GM12891 (cell line): ENCODE results near the gene FBXO27.
"Not testable (repeated sequence)": the region's sequence is repeated elsewhere in the genome, so short reads cannot be mapped to it uniquely, and the experiment has no call there.

Source experiments
- DNase-seq: peaks from one replicate; pipeline ENCODE4 v3.0.0; 2011; ENCODE audit warnings: low spot score; ENCODE audit not compliant: insufficient read length
- FAIRE-seq: peaks from 2 replicates; lab custom pipeline; 2011; peaks lifted over from hg19 to GRCh38; lab: Jason Lieb, UNC
- PAX5 ChIP-seq: IDR thresholded peaks from 2 replicates; pipeline ENCODE4 v1.6.1; 2011; ENCODE audit warnings: low read length, moderate library complexity, mild to moderate bottlenecking; ENCODE audit not compliant: insufficient read depth, severe bottlenecking
- POLR2A ChIP-seq: IDR thresholded peaks from 2 replicates; pipeline ENCODE4 v1.6.1; 2011; ENCODE audit warnings: low read depth, low read length, control low read depth
- POLR2AphosphoS5 ChIP-seq: IDR thresholded peaks from 2 replicates; pipeline ENCODE4 v1.6.1; 2011; ENCODE audit warnings: low read depth, low read length, control low read depth
- POU2F2 ChIP-seq: IDR thresholded peaks from 2 replicates; pipeline ENCODE4 v1.6.1; 2011; ENCODE audit warnings: low read depth, mild to moderate bottlenecking, control low read depth, low read length, moderate library complexity
- SPI1 ChIP-seq: IDR thresholded peaks from 2 replicates; pipeline ENCODE4 v1.6.1; 2011; ENCODE audit warnings: low read depth, low read length, control low read depth
- TAF1 ChIP-seq: IDR thresholded peaks from 2 replicates; pipeline ENCODE4 v1.6.1; 2011; ENCODE audit warnings: low read depth, low read length, control low read depth

FBXO27 gene

GRCh38 chr19:39017646-39018045, 14.7 kb downstream of the FBXO27 start:
- DNase-seq (no peak), FAIRE-seq (no peak)
- TF ChIP-seq PAX5 = no peak
- no peak for TF ChIP-seq POU2F2
- TF ChIP-seq TAF1 = no peak
- TF ChIP-seq POLR2A = no peak
- no peak for TF ChIP-seq POLR2AphosphoS5
- TF ChIP-seq SPI1 = no peak

GRCh38 chr19:39017026-39017425, 15.3 kb downstream of the FBXO27 start:
- no peak for FAIRE-seq
- DNase-seq = no peak
- no peak for TF ChIP-seq TAF1
- TF ChIP-seq POLR2A = no peak
- no peak for TF ChIP-seq PAX5
- no peak for TF ChIP-seq SPI1
- TF ChIP-seq POLR2AphosphoS5 = no peak
- TF ChIP-seq POU2F2 = no peak

- FAIRE-seq (no peak), DNase-seq (no peak)
- TF ChIP-seq POU2F2 (no peak), POLR2AphosphoS5 (no peak), POLR2A (no peak), SPI1 (no peak), PAX5 (no peak), TAF1 (no peak)
These were observed 18.3 kb downstream of the FBXO27 start for GRCh38 chr19:39014037-39014436.

GRCh38 chr19:39009001-39009400, 23.3 kb downstream of the FBXO27 start:
- TF ChIP-seq POLR2AphosphoS5 (no peak), TAF1 (no peak), SPI1 (no peak), PAX5 (no peak), POLR2A (no peak), POU2F2 (no peak)
- FAIRE-seq = no peak
- DNase-seq = no peak

GRCh38 chr19:39008137-39008536, 24.2 kb downstream of the FBXO27 start:
- no peak for DNase-seq
- TF ChIP-seq POLR2AphosphoS5 = no peak
- no peak for TF ChIP-seq PAX5
- TF ChIP-seq TAF1 = no peak
- no peak for TF ChIP-seq POU2F2
- no peak for TF ChIP-seq POLR2A
- no peak for TF ChIP-seq SPI1
- FAIRE-seq = no peak

- TF ChIP-seq PAX5 (no peak), POLR2AphosphoS5 (no peak)
- DNase-seq (no peak), FAIRE-seq (no peak)
These were observed 25.3 kb downstream of the FBXO27 start for GRCh38 chr19:39007096-39007495.

- DNase-seq (no peak), FAIRE-seq (no peak)
- TF ChIP-seq TAF1 (no peak), POU2F2 (no peak), SPI1 (no peak), PAX5 (no peak), POLR2A (no peak), POLR2AphosphoS5 (no peak)
These were observed 27.9 kb downstream of the FBXO27 start for GRCh38 chr19:39004403-39004802.

GRCh38 chr19:39003796-39004195, 28.6 kb downstream of the FBXO27 start:
- no peak for TF ChIP-seq POLR2A
- DNase-seq = no peak
- FAIRE-seq = no peak

GRCh38 chr19:39003188-39003587, 29.2 kb downstream of the FBXO27 start:
- TF ChIP-seq SPI1 (no peak), PAX5 (no peak), POLR2AphosphoS5 (no peak), TAF1 (no peak), POU2F2 (no peak), POLR2A (no peak)
- no peak for FAIRE-seq
- no peak for DNase-seq

- TF ChIP-seq POLR2A = no peak
- TF ChIP-seq SPI1 = no peak
- TF ChIP-seq PAX5 = no peak
- TF ChIP-seq POLR2AphosphoS5 = no peak
- no peak for TF ChIP-seq TAF1
- no peak for TF ChIP-seq POU2F2
- no peak for FAIRE-seq
- no peak for DNase-seq
These were observed 31.3 kb downstream of the FBXO27 start for GRCh38 chr19:39001041-39001440.

- not testable (repeated sequence) for FAIRE-seq
These were observed 34.8 kb downstream of the FBXO27 start for GRCh38 chr19:38997576-38997975.

More at GRCh38 chr19:38997576-38997975, 34.8 kb downstream of the FBXO27 start:
- DNase-seq = not testable (repeated sequence)
